UCSD-AML1 (cell line): Measurements from ENCODE around the gene FOXO6.

Source experiments
- DNase-seq: peaks from one replicate; lab custom pipeline; 2025; ENCODE audit not compliant: unreplicated experiment; lab: John Stamatoyannopoulos, UW

The FOXO6 gene

DNA sequence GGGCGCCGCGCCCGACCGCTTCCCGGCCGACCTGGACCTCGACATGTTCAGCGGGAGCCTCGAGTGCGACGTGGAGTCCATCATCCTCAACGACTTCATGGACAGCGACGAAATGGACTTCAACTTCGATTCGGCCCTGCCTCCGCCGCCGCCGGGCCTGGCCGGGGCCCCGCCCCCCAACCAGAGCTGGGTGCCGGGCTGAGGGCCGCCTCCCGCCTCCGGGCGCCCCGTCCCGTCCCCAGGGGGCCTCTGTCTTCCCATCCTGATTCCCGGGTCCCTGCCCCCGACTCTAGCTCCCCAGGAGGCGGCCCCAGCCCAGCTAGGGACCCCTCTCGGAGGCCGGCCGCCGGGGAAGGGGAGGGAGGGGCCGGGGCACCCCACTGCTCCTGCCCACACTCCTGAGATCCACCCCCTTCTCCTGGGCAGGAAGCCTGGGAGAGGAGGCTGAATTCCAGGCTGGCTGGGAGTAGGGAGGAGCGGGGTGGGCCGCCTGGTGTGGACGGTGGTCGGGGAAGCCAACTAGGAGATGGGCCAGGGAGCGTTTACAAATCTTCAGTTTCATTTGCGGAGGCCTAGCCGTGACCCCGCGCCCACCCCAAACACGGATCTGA, 21.4 kb downstream of the FOXO6 start:
- DNase-seq, result no peak

DNA sequence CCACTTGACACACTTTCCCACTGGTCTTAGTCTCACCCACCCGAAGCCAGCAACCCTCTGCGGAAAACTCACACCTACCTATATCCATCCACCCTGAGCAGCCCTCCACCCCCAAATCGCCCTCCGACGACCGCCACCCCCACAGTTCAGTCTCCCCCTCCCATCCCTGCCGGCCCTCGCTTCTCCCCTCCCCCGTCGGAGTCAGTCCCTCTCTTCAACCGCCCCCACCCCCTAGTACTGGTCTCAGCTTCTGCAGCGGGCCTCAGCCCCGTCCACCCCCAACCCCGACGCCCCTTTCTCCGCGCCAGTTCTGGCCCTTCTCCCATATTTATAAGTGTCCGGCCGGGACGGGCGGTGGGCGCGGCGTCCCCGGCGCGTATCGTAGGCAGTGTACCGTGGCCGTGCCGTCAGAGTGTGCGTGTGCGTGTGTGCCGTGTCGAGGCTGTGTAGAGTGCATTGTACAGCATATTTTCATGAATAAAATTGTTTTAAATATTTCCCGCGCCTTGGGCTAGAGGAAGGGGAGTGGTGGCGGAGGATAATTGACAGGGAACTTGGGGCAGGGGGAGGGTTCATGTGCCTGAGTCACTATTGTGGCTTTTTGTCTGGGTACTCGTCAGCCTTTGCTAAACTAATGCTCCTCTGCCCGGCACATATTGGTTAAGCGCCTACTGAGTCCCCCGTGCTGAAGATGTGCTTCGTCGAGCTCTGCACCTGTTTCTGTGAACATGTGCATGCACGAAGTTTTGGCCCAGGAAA, 22.0 kb downstream of the FOXO6 start:
- DNase-seq, result no peak

DNA sequence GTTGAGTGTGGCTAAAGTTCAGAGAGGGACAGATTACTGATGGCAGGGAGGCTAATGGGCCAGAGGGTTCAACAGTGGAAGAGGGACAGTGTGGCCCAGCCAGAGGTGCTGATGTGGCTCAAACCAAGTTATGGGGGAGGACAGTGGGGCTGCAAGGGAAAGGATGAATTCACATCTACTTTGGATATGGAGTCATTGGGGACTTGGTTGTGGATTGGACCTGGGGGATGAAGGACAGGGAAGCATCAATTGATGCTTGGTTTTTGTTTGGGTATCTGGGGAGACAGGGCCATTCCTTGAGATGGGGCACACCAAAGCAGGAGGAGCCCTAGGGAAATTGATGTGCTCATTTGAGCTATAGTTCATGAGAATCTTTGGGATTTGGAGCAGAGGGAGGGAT, 23.3 kb downstream of the FOXO6 start:
- no peak for DNase-seq

DNA sequence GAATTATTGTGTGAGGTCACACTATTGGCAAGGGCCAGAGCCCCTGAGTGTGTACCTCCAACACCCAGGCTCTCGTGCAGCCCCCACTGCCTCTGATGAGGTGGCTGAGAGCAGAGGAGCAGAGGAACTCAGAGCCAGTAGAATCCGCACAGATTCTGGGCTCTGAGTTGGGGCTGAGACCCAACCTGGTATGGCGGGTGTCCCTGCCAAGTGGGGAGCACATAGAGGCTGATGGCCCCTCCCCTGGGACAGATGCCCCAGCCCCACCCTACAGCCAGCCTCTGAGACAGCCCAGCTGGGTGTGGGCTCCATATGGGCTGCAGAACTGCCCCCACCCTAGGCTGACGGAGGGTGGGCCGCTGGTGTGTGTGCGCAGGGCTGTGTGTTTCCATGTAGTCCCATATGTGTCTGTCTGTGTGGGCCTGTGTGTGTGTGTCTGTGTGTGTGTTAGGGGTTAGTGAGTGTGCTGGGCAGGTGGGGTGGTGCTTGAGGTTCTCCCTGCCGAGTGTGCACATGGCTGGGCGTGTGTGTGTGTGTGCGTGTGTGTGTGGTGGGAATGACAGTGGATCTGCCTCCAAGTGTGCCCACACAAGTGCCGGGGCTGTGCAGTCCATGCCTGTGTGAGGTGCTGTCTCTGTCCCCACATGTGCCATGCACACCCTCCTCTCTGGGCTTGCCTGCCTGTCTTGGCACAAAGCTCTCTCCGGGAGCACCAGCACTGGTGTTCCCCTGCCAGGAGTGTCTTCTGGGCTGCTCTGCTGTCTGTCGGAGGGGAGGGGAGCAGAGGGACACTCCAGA, 24.4 kb downstream of the FOXO6 start:
- DNase-seq, result no peak

DNA sequence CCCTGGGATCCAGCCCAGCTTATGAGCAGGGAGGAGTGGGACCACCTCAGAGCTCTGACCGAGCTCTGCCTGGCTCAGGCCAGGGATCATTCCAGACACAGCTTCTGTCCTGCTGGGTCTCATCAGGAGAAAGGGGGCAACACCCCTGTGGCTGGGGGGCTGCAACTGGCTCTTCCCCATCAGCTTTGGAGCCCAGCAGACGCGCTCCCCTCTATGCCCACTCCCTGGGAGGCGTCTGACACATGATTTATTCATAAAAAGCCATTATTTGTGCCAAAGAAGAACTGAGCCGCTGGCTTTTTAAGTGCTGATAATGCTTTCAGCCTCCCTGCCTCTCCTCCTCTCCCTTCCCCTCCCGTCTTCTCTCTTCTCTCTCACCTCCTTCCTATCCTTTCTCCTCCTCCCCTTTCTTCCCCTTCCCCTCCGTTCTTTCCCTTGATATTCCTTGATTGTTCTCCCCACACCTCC, 25.0 kb downstream of the FOXO6 start:
- no peak for DNase-seq

DNA sequence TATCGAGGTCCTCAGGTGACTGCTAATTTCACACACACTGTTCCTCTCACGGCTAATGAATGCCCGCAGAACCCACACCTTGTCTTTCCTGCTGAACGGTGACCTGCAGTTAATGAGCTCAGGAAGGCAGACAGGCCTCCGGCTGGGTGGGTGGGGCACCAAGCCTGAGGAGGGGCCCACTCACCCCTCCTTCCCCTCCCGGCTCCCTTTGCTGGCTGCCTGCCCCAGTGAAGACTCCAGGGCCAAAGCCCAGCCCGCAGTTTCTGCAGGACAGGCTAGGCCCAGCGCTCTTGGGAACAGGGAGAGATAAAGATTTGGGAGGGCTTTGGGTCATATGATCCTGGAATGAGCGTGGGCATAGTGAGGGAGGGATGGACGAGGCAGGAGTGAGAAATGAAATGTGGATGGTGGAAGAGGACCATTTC, 26.4 kb downstream of the FOXO6 start:
- DNase-seq, result no peak

DNA sequence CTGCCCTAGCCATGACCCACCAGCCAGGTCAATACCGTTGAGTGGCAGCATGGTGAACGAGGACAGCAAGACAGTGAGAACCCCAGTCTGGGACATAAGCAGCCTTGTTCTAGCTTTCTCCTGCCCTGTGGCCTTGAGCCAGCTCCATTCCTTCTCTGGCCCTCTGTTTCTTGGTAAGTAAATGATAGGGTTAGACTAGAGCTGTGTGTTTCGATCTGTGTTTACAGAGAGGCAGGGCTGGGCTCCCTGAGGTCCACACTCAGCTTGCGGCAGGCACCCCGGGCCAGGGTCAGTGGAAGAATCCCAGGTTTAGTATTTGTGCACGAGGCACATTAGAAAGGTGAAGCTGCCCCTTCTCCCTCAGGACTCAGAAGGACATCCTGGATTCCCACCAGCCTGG, 27.3 kb downstream of the FOXO6 start:
- DNase-seq, result no peak

DNA sequence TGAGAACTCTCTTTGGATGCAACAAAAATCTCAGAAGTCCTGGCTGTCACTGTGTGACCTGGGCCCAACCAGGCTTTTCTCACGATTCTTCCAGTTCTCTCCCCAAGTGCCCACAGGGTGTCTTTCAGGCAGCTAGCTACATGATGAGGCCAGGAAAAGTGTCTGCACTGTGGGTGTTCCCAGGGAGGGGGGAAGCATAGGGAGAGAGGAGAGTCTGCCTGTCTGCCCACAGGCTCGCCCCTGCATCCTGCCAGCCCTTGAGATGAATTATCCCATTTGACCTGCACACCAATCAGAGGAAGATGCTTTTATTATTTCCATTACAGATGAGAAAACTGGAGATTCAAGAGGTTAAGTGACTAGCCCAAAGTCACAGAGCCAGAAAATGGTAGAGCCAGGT, 27.8 kb downstream of the FOXO6 start:
- no peak for DNase-seq

DNA sequence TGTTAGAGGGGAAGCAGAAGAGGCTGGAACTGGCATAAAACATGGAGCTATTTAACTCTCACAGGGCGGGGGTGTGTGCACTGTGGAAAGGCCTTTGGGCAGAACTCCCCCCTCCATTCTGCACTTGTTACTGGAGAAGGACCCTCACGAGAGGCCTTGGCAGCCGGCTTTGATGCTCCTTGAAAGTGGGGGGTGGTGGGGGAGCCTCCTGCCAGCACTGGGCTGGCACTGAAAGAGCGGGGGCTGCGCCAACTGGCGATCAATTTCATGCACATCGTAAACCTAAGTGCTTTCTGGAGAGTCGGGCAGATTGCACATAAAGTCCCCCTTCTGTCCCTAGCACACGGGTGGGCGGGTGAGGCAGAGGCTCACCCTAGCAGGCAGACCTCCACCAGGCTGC, 28.9 kb downstream of the FOXO6 start:
- DNase-seq, result no peak

DNA sequence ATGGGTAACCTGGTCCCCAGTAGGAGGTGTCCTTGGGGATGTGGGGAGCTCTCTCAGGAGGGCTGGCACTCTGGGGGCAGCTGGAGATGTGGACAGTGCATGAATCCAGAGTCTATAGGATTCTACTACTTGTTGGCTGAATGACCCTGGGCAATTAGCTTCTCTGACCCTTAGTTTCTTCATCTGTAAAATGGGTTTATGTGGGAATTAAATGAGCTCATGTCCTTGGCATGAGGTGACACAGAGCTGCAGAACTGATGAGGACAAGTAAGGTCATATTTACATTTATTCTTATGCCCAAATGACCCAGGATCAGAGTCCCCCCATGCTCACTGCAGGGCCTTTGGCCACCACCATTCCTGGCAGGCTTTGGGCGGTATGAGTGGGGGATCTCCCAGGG, 29.3 kb downstream of the FOXO6 start:
- DNase-seq, result no peak

DNA sequence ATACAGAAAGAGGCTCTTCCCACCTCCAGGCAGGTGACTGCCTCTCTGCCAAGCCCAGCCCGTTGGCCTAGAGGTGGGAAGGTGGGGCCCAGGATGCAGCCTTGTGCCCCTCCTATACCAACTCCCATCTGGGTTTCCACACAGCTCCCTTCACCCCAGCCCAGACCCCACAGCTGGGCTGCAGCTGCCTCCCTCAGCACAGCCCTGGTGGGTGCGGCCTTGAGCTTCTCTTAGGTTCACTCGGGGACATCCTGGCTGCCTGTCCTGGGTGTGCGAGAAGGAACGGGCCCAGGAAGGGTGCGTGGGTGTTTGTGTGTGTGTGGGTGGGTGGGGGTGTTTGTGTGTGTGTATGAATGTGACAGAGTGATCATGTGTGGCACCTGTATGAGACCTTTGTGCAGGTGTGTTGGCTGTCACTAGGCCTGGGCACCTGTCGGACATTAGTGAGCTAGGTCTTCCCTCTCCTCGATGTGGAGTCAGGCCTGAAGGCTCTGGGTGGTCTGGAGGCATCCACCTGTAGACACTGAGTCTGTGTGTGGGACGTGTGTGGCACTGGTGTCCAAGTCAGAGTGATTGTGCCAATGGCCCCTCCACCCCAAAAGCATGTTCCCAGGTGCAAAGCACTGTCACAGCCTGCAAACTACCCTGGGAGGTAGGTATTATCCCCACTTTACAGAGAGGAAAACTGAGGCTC, 30.7 kb downstream of the FOXO6 start:
- DNase-seq, result no peak

DNA sequence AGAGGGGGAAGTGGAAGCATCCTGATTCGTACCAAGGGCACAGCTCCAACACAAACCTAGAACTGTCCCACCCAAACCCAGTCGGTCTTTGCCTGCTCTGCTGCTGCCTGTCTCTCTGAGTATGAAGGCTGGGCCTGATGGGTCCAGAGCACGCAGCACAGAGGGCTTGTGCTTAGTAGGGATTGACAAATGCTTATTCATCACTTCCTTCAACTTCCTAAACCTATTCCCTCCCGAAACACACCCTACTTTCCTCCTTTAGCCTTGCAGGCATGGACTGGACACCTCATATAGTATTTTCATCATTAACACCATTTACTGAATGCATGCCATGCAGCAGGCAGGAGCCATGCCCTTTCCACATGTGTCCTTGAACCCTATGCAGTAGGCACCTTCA, 31.3 kb downstream of the FOXO6 start:
- DNase-seq, result no peak

DNA sequence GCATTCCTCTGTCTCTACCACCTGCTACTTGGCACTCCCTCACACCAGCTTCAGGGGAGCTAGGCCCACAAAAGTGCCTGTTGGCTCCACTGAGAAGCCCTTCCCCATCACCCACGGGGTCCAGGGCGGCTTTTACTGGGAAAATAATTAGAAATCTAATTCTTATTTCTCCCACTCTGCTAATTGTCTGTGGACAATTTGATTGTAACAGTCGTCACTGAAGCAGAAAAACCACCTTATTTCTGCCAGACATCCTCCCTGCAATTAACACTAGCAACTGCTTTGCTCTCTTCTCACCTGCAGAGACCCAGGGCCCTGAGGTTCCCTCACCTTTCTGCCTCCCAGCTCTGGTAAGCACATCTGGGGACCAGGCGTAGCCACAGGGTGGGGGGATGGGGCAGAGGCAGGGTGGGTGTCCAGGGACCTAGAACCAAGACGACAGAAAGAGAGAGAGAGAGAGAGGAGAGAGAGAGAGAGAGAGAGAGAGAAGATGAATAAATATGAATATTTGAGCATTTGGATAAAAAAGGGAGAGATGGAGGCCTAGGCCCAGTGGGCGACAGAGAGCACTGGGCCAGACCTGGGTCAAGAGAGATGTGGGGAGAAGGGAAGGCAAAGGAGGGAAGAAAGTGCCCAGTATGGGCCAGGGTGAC, 32.6 kb downstream of the FOXO6 start:
- DNase-seq, result no peak

DNA sequence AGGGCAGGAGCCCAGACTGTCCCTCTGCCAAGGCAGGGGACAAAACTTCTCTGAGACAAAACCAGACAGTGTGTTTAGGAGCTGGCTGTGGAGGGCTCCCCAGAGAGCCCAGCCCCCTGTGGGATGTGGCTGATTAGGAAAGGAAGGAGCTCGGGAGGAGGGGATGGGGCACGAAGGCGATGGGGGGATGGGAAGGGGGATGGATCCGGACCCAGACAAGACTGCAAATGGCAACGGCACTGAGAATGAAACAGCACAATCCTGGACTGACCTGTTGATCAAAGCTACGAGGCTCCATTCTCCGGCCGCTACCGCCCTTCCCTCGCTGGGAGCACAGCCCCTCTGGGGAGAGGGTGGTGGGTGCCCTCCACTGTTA, 33.1 kb downstream of the FOXO6 start:
- no peak for DNase-seq

DNA sequence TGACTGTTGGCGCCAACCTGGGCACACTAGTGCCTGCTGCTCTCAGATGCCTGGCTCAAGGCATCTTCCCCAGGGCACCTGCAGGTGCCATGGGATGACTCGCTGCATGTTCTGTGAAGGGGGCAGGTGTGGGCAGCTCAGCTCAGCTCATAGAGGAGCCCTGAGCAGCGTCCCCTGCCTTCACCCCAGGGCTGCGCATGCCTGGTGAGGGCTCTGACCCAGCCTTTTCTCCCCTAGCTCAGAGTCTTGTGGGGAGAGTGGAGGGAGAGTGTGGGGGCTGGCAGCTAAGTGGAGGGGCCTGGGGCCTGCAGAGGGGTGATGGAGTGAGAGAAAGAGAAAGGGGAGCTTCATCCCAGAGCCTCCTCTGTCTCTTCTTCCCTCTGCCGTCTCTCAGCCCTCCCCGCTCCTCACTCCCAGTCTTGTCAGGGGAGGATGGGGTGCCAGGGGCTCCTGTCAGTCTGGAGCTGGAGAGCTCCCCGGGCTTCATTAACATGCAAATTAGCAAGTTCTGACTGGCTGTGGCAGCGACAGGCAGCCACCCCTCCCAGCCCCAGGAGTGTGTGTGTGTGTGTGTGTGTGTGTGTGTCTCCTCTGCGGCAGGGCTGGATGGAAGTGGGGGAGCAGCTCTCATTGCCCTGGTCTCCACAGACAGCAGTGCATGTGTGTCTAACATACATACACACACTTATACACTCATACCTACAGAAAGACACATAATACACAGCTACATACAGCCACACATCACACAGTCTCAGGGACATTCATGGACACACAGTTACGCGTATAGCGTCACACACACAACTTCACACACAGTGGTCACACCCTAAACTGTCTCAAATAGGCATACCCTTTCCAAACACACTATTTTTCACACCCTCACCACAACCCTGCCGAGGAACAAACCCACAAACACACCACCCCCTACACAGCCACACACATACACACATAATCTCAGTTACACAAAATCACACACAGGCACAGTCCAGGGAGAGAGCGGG, 34.0 kb downstream of the FOXO6 start:
- no peak for DNase-seq

DNA sequence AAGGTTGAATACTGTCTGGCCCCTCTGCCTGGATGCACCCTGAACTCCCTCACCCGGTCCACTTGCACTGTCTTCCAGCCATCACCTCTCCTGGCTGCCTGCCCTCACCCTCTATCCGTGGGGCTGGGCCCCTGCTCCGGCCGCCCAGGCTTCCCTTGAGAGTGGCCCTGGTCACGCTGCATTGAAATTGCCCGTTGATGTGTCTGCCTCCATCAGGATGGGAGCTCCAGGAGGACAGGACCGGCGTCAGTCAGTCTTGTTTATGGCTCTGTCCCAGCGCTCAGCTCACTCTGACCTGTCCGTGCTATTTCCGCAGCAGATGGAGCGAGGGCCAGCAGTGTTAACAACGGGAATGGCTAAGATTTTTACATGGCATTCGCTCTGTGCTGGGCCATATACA, 34.9 kb downstream of the FOXO6 start:
- DNase-seq, result no peak

DNA sequence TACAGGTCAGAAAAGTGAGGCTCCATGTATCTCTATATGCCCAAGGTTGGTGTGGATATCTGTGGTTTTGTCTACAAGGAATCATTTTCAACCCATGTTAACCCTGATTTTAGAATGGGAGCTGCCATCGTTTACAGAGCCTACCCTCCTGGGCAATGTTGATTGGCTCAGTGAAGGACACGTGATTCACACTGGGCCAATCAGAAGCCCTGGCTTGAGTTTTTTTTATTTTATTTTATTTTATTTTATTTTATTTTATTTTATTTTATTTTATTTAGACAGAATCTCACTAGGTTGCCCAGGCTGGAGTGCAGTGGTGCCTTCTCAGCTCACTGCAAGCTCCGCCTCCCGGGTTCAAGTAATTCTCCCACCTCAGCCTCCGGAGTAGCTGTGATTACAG, 35.8 kb downstream of the FOXO6 start:
- DNase-seq, result no peak

DNA sequence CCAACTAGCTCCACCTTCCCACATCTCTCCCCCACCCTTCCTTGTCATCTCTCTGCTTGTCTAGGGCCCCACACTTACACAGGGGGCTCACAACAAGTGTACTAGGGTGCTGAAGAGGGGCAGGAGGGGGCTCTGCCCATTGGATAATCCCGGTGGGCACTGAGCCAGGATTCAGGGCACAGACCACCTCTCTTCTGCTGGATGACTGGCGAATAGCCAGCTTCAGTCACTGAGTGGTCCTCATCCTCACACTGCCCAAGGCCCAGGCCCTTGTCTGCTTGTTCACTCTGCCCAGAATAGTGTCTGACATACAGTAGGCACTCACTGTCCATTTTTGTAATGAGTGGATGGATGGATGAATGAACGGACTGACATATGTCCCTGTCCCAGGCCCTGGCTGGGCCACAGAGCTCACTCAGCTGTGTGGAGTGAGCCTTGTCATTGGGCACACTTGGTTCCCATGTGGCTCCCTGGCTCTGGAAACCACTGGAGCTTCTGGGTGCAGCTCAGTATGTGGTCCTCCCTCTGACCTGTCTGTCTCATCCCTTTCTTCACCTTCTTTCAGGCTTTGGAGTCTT, 36.6 kb downstream of the FOXO6 start:
- no peak for DNase-seq

DNA sequence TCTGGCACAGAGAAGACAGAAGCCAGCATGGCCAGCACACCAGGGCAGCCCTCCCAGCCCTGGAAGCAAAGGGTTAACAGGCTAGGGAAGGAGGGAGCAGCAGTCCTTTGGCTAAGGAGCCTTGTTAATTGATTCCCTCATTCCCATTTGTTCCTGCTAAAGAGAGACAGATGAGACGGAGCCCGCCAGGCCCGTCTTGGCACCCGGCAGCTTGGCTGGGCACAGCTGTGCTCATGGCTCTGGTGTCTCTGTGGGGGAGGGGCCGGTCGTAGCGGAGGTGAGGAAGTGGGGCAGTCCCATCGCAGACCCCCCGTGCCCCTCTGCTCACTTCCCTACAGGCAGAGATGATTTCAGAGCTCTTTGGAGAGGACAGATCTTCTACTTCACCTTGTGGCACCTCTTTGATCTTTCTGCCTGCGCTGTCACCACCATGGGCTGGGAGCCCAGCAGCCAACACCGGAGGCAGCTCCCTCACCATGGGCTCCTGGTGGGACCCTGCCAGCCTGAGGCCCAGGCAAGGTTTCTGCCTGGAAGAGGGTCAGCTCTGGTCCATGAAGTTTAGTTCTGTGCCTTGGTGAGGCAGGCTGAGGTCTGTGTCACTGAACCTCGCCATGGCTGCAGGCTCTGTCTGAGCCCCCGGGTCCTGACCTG, 38.0 kb downstream of the FOXO6 start:
- no peak for DNase-seq
